ENCODE data around the gene PHPT1. TPM values are rescaled to one million over a fixed set of nuclear protein-coding genes. Genes with fewer than 3 reads are reported as not detected.

Gene PHPT1
- total and polyA plus RNA-seq, 2 of the 13 experiments (the other 11 are each of a cell fraction or from before 2014, with no cell fraction given): 189 to 192 TPM

GRCh38 chr9:136849038-136849959 is at the start of gene PHPT1 (continued):
- TF ChIP-seq ZBTB33 (CRISPR knock-in tag; IDR thresholded peaks at IDR 0.05) (peak; percentile 36; the same call in 1 of the 2 replicates), KLF15 (CRISPR knock-in tag; IDR thresholded peaks at IDR 0.05; ENCODE audit: borderline replicate concordance) (no peak; the same call in 1 of the 2 replicates), SUZ12 (IDR thresholded peaks at IDR 0.05; ENCODE audit: low read depth, low read length) (no peak), MAFG (CRISPR knock-in tag; IDR thresholded peaks at IDR 0.05) (no peak), TFE3 (CRISPR knock-in tag; IDR thresholded peaks at IDR 0.05) (peak; percentile 36; the same call in 1 of the 2 replicates), ELK4 (CRISPR knock-in tag; IDR thresholded peaks at IDR 0.05; ENCODE audit: borderline replicate concordance) (no peak), KAT2B (IDR thresholded peaks at IDR 0.05; ENCODE audit: borderline replicate concordance, low read depth, low read length) (no peak), ZNF34 (CRISPR knock-in tag; IDR thresholded peaks at IDR 0.05; ENCODE audit: borderline replicate concordance) (no peak), DNMT3B (CRISPR knock-in tag; conservative IDR thresholded peaks at IDR 0.05) (peak; percentile 81), ISL2 (CRISPR knock-in tag; IDR thresholded peaks at IDR 0.05) (peak; percentile 33; the same call in 1 of the 2 replicates), TCF7 (IDR thresholded peaks at IDR 0.05; ENCODE audit: low read depth) (no peak), ZNF326 (CRISPR knock-in tag; IDR thresholded peaks at IDR 0.05; ENCODE audit: borderline replicate concordance) (no peak; the same call in 1 of the 2 replicates), KDM1A (CRISPR knock-in tag; IDR thresholded peaks at IDR 0.05) (no peak), ZSCAN5A (CRISPR knock-in tag; IDR thresholded peaks at IDR 0.05; ENCODE audit: borderline replicate concordance) (0 out of 2 replicates have a peak, but pooled peaks have one; percentile 43), ZBTB2 (CRISPR knock-in tag; IDR thresholded peaks at IDR 0.05; ENCODE audit: low read depth) (peak; percentile 69), ZSCAN31 (CRISPR knock-in tag; IDR thresholded peaks at IDR 0.05; ENCODE audit: low read depth) (peak; percentile 53)

All from HepG2 (cell line).